Amygdala (tissue), 56 donors: ENCODE results near the gene CSK.

Experiments
- DNase-seq, 56 donors: peaks; one replicate each; lab custom pipeline; 2025; lab: John Stamatoyannopoulos, UW

The CSK gene

GRCh38 chr15:74799255-74799855 is 17.5 kb downstream of the CSK start:
- DNase-seq = no peak

GRCh38 chr15:74799856-74800558 is 18.1 kb downstream of the CSK start:
- DNase-seq = peak in 45 of 56 donors; percentile 15 to 77 (median 55)

- DNase-seq = peak in 2 of 56 donors; percentile 32 to 64
Measured at GRCh38 chr15:74800559-74801094, 18.7 kb downstream of the CSK start.

- DNase-seq = no peak
Measured at GRCh38 chr15:74801311-74801997, 19.6 kb downstream of the CSK start.

GRCh38 chr15:74802290-74802689 is 20.4 kb downstream of the CSK start:
- no peak for DNase-seq

- DNase-seq = no peak
Measured at GRCh38 chr15:74802862-74803447, 21.1 kb downstream of the CSK start.

- no peak for DNase-seq
Measured at GRCh38 chr15:74804935-74805334, 23.1 kb downstream of the CSK start.

GRCh38 chr15:74807282-74807681 is 25.4 kb downstream of the CSK start:
- no peak for DNase-seq

GRCh38 chr15:74808078-74808839 is 26.4 kb downstream of the CSK start:
- DNase-seq = no peak

- DNase-seq = no peak
Measured at GRCh38 chr15:74808840-74809229, 27.0 kb downstream of the CSK start.

- no peak for DNase-seq
Measured at GRCh38 chr15:74809242-74809641, 27.4 kb downstream of the CSK start.

GRCh38 chr15:74809956-74810355 is 28.1 kb downstream of the CSK start:
- no peak for DNase-seq

- no peak for DNase-seq
Measured at GRCh38 chr15:74812533-74812932, 30.7 kb downstream of the CSK start, which contains the start of gene LMAN1L. Gene LMAN1L, plus strand, starts transcription at chr15:74812835. Its CDS starts 20 bp downstream, at chr15:74812855.

GRCh38 chr15:74815121-74815934 is 33.4 kb downstream of the CSK start:
- DNase-seq = peak in 8 of 56 donors; percentile 7 to 35 (median 19)

- peak in 3 of 56 donors; percentile 7 to 30 (median 15) for DNase-seq
Measured at GRCh38 chr15:74815961-74816360, 34.1 kb downstream of the CSK start.

GRCh38 chr15:74816624-74817369 is 34.9 kb downstream of the CSK start:
- no peak for DNase-seq

GRCh38 chr15:74817370-74817737 is 35.5 kb downstream of the CSK start:
- DNase-seq = peak in 6 of 56 donors; percentile 15 to 37 (median 20)

GRCh38 chr15:74820056-74820455 is 38.2 kb downstream of the CSK start:
- DNase-seq = no peak
